GM21786 (cell line): ENCODE results near the gene TNFSF18.
"Not testable (repeated sequence)": the region's sequence is repeated elsewhere in the genome, so short reads cannot be mapped to it uniquely, and the experiment has no call there.

Experiments used
- ATAC-seq: cut with Tn5 transposase; IDR thresholded peaks from one replicate; pipeline ENCODE4 v1.9.1; 2021; ENCODE audit not compliant: unreplicated experiment

The TNFSF18 gene

GRCh38 chr1:173050865-173051264 is at the start of gene TNFSF18:
Gene TNFSF18, minus strand, starts transcription at chr1:173050941. Its CDS starts 45 bp downstream, at chr1:173050896.
- no peak for ATAC-seq

DNA sequence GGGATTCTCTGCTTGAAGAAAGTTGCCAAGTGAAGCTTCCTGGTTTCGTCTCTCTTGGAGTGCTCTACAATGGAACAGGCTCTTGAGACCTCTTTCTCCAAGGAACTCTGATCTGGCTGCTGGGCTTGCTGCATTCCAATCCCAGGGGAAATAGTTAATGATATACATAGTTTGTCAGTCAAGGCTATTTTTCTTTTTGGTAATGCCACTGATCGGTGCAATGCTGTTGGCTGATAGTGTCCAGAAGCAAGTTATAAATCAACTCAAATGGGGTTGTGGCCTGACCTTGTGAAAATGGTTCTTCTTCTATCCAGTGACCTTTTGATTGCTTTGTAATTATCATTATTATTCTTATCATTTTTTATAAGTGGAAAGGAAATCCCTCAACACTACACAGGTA is 48.4 kb upstream of the TNFSF18 start:
- ATAC-seq, result no peak

GRCh38 chr1:173098117-173098516 is 47.4 kb upstream of the TNFSF18 start:
- no peak for ATAC-seq

DNA sequence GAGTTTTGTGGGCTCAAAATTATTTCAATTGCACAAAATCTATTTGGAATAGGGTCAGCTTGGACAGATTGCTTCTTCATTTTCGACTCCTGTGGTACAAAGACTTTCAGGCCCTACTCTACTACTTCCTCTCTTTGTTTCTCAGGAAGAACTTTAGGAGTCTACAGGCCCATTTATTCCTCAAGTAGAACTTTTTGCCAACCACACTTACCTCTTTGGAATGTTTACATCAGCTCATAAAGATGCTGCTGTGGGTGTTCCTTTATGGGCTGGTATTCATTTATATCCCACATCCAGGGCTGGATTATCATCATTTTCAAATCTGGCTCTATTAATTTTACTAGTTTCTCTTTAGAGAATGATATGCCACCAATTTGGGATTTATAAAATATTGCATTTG is 46.3 kb upstream of the TNFSF18 start:
- ATAC-seq, result no peak

DNA sequence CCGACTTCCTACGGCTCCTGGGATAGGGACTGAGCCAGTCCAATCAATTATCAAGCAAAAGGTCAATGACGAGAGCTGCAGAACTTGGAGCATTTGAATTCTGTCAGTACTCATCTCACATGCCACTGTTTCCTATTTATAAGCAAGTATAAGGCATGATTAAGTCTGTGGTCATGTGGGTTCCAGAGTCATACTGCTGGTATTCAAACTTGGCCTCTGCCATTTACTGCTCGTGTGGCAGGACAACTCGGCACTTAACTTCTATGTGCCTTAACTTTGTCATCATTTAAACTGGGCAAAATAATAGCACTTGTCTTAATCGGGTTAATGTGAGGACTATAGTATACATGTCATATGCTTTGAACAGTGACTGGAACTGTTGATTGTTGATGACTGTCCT is 44.9 kb upstream of the TNFSF18 start:
- no peak for ATAC-seq

- no peak for ATAC-seq
Measured at GRCh38 chr1:173094541-173094940, 43.8 kb upstream of the TNFSF18 start.

DNA sequence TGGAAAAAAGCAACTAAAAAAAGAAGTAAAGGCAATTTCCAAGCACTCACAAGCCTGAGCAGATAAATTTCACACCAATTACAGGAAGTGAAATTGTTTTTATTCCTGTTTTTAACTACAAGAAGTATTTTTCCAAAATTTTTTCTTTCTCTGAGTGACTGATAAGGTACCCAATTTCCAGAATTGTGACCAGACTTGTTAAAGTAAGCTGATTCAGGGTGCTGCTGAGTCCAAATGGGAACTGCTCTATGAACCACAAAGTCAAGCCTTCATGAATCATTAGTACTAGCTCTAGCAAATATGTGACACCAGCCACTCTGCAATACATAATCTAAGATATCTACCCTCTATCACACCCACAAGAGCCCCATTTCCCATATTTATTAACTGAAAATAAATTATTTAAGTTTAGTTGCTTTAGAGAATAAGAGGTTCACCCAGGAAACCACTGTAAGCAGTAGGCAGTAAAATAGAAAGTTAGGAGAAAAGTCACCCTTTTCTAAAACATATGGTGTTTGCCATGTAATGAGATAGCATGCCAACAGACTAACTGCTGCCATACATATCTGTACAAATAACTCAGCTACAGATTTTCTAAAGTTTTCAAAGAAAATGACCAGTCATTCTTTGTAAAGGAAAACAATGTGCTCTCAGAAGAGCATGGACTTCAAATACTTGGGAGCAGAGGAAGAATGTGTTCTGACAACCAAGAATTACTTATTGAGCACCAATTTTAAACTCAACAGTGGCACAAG is 43.1 kb upstream of the TNFSF18 start:
- no peak for ATAC-seq

GRCh38 chr1:173084292-173084691 is 33.6 kb upstream of the TNFSF18 start:
- no peak for ATAC-seq

DNA sequence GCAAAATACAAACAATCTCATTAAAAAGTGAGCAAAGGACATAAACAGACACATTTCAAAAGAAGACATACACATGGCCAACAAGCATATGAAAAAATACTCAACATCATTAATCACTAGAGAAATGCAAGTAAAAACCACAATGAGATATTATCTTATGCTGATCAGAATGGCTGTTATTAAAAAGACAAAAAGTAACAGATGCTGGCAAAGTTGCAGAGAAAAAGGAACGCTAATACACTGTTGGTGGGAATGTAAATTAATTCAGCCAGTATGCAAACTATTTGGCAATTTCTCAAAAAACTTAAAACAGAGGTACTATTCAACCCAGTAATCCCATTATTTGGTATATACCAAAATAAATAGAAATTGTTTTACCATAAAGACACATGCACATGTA is 32.2 kb upstream of the TNFSF18 start:
- no peak for ATAC-seq

DNA sequence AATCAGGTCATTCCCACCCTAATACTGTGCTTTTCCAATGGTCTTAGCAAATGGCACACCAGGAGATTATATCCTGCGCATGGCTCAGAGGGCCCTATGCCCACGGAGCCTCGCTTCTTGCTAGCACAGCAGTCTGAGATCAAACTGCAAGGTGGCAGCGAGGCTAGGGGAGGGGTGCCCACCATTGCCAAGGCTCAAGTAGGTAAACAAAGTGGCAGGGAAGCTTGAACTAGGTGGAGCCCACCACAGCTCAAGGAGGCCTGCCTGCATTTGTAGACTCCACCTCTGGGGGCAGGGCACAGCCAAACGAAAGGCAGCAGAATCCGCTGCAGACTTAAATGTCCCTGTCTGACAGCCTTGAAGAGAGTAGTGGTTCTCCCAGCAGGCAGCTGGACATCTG is 23.5 kb upstream of the TNFSF18 start:
- not testable (repeated sequence) for ATAC-seq

- ATAC-seq, result no peak
Measured at GRCh38 chr1:173064011-173064410, 13.3 kb upstream of the TNFSF18 start.

GRCh38 chr1:173063171-173063570 is 12.4 kb upstream of the TNFSF18 start:
- no peak for ATAC-seq

DNA sequence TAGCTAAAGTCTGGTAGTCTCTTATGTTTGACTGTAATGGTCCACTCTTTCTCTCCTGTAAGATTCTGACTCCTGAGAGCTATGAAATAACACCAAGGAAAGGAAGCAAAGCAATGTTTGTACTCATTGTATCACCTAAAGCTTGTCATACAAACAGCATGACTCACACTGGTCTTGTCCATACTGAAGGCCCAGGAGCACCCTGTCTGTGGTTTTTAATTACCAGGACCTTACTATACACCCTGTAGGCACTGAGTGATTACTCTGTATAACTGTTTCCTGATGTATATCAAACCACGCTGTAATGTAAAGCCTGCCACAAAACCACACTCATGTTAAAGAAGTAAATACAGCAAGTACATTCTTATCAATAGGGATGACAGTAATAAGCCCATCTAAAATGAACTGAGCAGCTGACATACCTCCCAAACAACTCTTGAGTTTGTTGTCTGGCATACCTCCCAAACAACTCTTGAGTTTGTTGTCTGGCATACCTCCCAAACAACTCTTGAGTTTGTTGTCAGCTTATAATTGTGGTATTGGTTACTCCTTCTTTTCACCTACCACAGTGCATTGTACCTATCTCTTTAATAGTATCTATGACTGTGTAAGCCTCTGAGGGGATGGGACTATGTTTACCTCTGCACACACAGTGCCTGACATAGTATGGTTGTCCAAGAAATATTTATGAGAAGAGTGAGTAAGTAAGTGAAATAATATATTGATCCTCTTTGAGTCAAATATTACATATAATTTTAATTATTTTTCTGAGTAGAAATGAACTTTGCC is 11.6 kb upstream of the TNFSF18 start:
- no peak for ATAC-seq

DNA sequence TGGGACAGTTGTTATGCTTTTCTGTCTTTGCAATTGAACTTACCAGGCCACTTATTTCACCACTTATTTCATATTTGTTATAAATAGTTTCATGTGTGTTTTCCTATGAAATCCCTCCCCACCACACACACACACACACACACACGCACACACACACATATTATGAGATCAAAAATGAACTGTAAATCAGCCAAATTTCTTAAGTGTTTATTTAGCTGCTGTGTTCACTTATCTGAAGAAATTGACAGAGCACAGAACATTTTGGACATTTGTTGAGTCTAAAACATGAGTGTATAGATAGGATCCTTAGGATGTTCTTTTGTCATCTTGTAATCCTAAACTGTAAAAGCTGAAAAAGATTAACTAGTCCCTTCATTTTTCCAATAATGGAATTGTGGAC is 7.8 kb upstream of the TNFSF18 start:
- ATAC-seq, result no peak

- no peak for ATAC-seq
Measured at GRCh38 chr1:173057984-173058383, 7.2 kb upstream of the TNFSF18 start.

DNA sequence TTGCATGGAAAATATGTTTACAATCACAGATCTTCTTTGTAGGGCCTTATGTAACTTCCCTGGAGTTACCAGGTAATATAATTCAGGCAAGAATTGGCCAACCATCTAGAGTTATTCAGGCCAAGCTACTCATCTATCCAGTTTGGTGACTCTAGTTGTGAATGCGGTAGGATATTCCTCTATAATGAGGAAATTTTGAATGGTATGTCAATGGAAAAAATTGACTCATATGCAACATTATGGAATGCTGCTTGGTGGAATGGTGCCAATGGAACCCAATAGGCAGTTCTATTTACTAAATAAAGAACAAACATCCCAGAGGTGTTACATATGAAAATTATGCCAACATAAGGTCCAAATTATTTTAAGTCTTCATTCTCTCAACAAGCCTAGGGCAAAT is 5.6 kb upstream of the TNFSF18 start:
- no peak for ATAC-seq

GRCh38 chr1:173052681-173053196 is 2.0 kb upstream of the TNFSF18 start:
- no peak for ATAC-seq

DNA sequence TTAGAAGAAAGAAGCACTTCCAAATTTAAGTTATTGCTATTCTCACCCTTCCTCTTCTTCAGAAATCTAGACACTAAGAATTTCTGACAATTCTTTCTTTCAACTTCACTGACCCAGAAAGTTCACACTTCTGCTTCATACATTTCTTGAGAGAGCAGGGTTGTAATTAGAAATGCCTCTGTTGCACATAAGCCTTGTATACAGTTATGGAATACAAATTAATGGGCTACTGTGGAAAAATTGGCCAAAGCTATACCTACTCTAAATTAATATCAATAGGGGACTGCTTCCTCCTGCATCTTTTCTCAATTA is 1.5 kb downstream of the TNFSF18 start:
- no peak for ATAC-seq

- no peak for ATAC-seq
Measured at GRCh38 chr1:173048621-173049321, 2.0 kb downstream of the TNFSF18 start.

DNA sequence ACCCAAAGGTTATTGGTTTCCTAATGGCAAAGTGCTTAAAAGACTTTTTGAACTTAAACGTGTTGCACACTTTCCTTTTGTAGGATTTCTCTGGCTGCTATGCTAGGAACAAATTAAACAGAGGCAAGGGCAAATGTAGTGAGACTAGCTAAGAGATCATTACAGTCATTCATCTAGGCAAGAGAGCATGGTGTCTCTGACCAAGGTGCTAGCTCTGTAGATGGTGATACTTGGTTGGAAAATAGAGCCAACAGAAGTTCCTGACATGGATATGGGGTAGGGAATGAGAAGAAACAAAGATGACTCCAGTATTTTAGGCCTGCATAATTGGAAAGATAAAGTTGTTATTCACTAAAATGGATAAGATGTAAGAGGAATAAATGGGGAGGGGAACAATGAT is 6.1 kb downstream of the TNFSF18 start:
- no peak for ATAC-seq

- ATAC-seq, result no peak
Measured at GRCh38 chr1:173043253-173043652, 7.5 kb downstream of the TNFSF18 start.

- no peak for ATAC-seq
Measured at GRCh38 chr1:173042806-173043205, 7.9 kb downstream of the TNFSF18 start.
